DND-41 (cell line): ENCODE measurements around the gene SLC13A3.

Experiments used
- EZH2 ChIP-seq: IDR thresholded peaks from 3 replicates; pipeline ENCODE4 v1.6.1; 2012; ENCODE audit warnings: borderline replicate concordance, low read depth, mild to moderate bottlenecking, moderate library complexity, low read length, inconsistent platforms; ENCODE audit not compliant: severe bottlenecking
- TF ChIP-seq, protein P1 (sequence below): IDR thresholded peaks from 2 replicates; pipeline ENCODE4 v1.5.1; 2012; ENCODE audit warnings: borderline replicate concordance, low read length, moderate library complexity, mild to moderate bottlenecking; ENCODE audit not compliant: poor library complexity, severe bottlenecking; ENCODE audit errors: extremely low read depth

DNA sequence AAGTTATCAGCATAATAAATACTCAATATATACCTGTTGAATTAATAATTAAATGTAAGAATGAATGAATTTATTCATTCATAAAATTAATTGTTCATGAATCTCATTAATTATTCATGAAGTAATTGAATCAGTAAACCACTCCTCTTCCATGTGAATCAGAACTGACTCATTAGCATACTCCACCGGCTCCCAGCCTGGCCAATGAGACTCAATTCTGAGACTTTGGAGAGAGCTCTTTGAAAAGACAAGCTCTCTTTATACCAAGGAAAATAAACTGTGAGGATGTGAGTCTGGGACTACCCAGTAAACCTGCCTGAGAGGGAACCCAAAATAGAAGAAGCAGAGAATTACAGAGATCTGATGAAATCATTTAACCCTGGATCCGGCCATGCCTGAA lies 49.8 kb upstream of the SLC13A3 start:
- TF ChIP-seq, protein P1, sequence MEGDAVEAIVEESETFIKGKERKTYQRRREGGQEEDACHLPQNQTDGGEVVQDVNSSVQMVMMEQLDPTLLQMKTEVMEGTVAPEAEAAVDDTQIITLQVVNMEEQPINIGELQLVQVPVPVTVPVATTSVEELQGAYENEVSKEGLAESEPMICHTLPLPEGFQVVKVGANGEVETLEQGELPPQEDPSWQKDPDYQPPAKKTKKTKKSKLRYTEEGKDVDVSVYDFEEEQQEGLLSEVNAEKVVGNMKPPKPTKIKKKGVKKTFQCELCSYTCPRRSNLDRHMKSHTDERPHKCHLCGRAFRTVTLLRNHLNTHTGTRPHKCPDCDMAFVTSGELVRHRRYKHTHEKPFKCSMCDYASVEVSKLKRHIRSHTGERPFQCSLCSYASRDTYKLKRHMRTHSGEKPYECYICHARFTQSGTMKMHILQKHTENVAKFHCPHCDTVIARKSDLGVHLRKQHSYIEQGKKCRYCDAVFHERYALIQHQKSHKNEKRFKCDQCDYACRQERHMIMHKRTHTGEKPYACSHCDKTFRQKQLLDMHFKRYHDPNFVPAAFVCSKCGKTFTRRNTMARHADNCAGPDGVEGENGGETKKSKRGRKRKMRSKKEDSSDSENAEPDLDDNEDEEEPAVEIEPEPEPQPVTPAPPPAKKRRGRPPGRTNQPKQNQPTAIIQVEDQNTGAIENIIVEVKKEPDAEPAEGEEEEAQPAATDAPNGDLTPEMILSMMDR, result no peak
- TF ChIP-seq EZH2, result no peak
